Liver (tissue), 3 donors: ENCODE results near the gene APBB1IP.
"Not testable (repeated sequence)": the region's sequence is repeated elsewhere in the genome, so short reads cannot be mapped to it uniquely, and the experiment has no call there.

Experiments used
- FOXA1 ChIP-seq: IDR thresholded peaks from 2 replicates; pipeline ENCODE4 v1.6.1; 2016; ENCODE audit warnings: antibody characterized with exemption
- GABPA ChIP-seq, 2 donors: IDR thresholded peaks in 1 of 2; conservative IDR thresholded peaks in 1 of 2; 2 replicates each; pipeline ENCODE4 v1.6.1; 2016; ENCODE audit warnings: antibody characterized with exemption in 2 of 2, mild to moderate bottlenecking in 1 of 2, moderate library complexity in 1 of 2
- JUND ChIP-seq, 2 donors: IDR thresholded peaks; 2 replicates each; pipeline ENCODE4 v1.6.1; 2016; ENCODE audit warnings: antibody characterized with exemption in 2 of 2
- RAD21 ChIP-seq, 2 donors: IDR thresholded peaks; 2 replicates each; pipeline ENCODE4 v1.6.1; 2016; ENCODE audit warnings: antibody characterized with exemption in 2 of 2, mild to moderate bottlenecking in 2 of 2
- TAF1 ChIP-seq: conservative IDR thresholded peaks from 2 replicates; pipeline ENCODE4 v1.6.1; 2016; ENCODE audit warnings: antibody characterized with exemption, mild to moderate bottlenecking
- TF ChIP-seq, protein P1 (sequence below): fragments of 150-350 bp; IDR thresholded peaks from 2 replicates; pipeline ENCODE4 v1.5.1; 2017; ENCODE audit warnings: improper control_type of control experiment, low read depth, low read length; ENCODE audit not compliant: missing input control
- TF ChIP-seq, protein P2 (sequence below): IDR thresholded peaks from 2 replicates; pipeline ENCODE4 v1.6.1; 2016; ENCODE audit warnings: antibody characterized with exemption, mild to moderate bottlenecking
- TF ChIP-seq, protein P3 (sequence below): IDR thresholded peaks from 2 replicates; pipeline ENCODE4 v1.6.1; 2016; ENCODE audit warnings: antibody characterized with exemption
- TF ChIP-seq, protein P4 (sequence below): IDR thresholded peaks from 2 replicates; pipeline ENCODE4 v1.6.1; 2016; ENCODE audit warnings: antibody characterized with exemption
- donor health status: healthy.
- donor health status: healthy.

DNA sequence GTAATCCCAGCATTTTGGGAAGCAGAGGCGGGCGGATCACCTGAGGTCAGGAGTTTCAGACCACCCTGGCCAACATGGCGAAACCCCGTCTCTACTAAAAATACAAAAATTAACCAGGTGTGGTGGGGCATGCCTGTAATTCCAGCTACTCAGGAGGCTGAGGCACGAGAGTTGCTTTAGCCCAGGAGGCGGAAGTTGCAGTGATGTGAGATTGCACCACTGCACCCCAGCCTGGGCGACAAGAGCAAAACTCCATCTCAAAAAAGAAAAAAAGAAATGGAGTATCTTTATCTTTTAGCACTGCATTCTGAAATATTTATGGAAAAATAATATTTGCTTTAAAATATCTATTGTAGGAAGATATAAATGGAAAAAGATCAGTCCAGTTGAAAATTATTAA lies 52.2 kb downstream of the APBB1IP start:
- TF ChIP-seq, protein P1, sequence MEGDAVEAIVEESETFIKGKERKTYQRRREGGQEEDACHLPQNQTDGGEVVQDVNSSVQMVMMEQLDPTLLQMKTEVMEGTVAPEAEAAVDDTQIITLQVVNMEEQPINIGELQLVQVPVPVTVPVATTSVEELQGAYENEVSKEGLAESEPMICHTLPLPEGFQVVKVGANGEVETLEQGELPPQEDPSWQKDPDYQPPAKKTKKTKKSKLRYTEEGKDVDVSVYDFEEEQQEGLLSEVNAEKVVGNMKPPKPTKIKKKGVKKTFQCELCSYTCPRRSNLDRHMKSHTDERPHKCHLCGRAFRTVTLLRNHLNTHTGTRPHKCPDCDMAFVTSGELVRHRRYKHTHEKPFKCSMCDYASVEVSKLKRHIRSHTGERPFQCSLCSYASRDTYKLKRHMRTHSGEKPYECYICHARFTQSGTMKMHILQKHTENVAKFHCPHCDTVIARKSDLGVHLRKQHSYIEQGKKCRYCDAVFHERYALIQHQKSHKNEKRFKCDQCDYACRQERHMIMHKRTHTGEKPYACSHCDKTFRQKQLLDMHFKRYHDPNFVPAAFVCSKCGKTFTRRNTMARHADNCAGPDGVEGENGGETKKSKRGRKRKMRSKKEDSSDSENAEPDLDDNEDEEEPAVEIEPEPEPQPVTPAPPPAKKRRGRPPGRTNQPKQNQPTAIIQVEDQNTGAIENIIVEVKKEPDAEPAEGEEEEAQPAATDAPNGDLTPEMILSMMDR, result not testable (repeated sequence)
- TF ChIP-seq, protein P2, sequence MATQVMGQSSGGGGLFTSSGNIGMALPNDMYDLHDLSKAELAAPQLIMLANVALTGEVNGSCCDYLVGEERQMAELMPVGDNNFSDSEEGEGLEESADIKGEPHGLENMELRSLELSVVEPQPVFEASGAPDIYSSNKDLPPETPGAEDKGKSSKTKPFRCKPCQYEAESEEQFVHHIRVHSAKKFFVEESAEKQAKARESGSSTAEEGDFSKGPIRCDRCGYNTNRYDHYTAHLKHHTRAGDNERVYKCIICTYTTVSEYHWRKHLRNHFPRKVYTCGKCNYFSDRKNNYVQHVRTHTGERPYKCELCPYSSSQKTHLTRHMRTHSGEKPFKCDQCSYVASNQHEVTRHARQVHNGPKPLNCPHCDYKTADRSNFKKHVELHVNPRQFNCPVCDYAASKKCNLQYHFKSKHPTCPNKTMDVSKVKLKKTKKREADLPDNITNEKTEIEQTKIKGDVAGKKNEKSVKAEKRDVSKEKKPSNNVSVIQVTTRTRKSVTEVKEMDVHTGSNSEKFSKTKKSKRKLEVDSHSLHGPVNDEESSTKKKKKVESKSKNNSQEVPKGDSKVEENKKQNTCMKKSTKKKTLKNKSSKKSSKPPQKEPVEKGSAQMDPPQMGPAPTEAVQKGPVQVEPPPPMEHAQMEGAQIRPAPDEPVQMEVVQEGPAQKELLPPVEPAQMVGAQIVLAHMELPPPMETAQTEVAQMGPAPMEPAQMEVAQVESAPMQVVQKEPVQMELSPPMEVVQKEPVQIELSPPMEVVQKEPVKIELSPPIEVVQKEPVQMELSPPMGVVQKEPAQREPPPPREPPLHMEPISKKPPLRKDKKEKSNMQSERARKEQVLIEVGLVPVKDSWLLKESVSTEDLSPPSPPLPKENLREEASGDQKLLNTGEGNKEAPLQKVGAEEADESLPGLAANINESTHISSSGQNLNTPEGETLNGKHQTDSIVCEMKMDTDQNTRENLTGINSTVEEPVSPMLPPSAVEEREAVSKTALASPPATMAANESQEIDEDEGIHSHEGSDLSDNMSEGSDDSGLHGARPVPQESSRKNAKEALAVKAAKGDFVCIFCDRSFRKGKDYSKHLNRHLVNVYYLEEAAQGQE, result not testable (repeated sequence)
- TF ChIP-seq TAF1; JUND (IDR thresholded peaks at IDR 0.05); FOXA1; GABPA (IDR thresholded peaks at IDR 0.05 in 1 of 2, conservative IDR thresholded peaks at IDR 0.05 in 1 of 2); RAD21 (IDR thresholded peaks at IDR 0.05): not testable (repeated sequence)
- TF ChIP-seq, protein P3, sequence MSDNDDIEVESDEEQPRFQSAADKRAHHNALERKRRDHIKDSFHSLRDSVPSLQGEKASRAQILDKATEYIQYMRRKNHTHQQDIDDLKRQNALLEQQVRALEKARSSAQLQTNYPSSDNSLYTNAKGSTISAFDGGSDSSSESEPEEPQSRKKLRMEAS, result not testable (repeated sequence)
- TF ChIP-seq, protein P4, sequence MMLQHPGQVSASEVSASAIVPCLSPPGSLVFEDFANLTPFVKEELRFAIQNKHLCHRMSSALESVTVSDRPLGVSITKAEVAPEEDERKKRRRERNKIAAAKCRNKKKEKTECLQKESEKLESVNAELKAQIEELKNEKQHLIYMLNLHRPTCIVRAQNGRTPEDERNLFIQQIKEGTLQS, result not testable (repeated sequence)
